GM12878 (cell line): ENCODE measurements around the gene CLPTM1. TPM values are rescaled to one million over a fixed set of nuclear protein-coding genes. Genes with fewer than 3 reads are reported as not detected.

Experiments
- ASH2L ChIP-seq: fragments of 300-600, 200-600 bp; sonication (generic); IDR thresholded peaks from 2 replicates; pipeline ENCODE4 v1.6.1; 2017; ENCODE audit warnings: low read depth, mild to moderate bottlenecking, borderline replicate concordance
- BCL11A ChIP-seq: IDR thresholded peaks from 2 replicates; pipeline ENCODE4 v1.6.1; 2011; ENCODE audit warnings: low read depth, low read length
- BMI1 ChIP-seq: fragments of 450-650 bp; IDR thresholded peaks from 2 replicates; pipeline ENCODE4 v1.6.1; 2016; ENCODE audit warnings: mild to moderate bottlenecking, moderate library complexity, borderline replicate concordance
- CEBPB ChIP-seq, 2 experiments: fragments of 150-350 bp in 1 of 2; IDR thresholded peaks; 2 replicates each; pipeline ENCODE4 v1.6.1; 2012 to 2014; ENCODE audit warnings: low read depth in 2 of 2, low read length in 2 of 2, borderline replicate concordance in 1 of 2, inconsistent platforms in 1 of 2
- EP300 ChIP-seq, 2 experiments: fragments of 150-350 bp in 1 of 2; IDR thresholded peaks; 2 replicates each; pipeline ENCODE4 v1.6.1; 2011 to 2012; ENCODE audit warnings: low read depth in 2 of 2, low read length in 2 of 2, borderline replicate concordance in 1 of 2, improper control_type of control experiment in 1 of 2, inconsistent platforms in 1 of 2; ENCODE audit not compliant: control insufficient read depth in 1 of 2
- GATAD2B ChIP-seq: fragments of 450-650 bp; conservative IDR thresholded peaks from 2 replicates; pipeline ENCODE4 v1.6.1; 2017; ENCODE audit warnings: low read depth, mild to moderate bottlenecking, moderate library complexity
- MEF2A ChIP-seq: IDR thresholded peaks from 2 replicates; pipeline ENCODE4 v1.6.1; 2011; ENCODE audit warnings: low read depth, mild to moderate bottlenecking, low read length, moderate library complexity; ENCODE audit not compliant: insufficient read depth
- PML ChIP-seq: IDR thresholded peaks from 2 replicates; pipeline ENCODE4 v1.6.1; 2012; ENCODE audit warnings: low read length, inconsistent platforms
- POLR2AphosphoS5 ChIP-seq: IDR thresholded peaks from 2 replicates; pipeline ENCODE4 v1.6.1; 2011; ENCODE audit warnings: mild to moderate bottlenecking, low read length, inconsistent platforms
- RAD51 ChIP-seq: fragments of 450-650 bp; IDR thresholded peaks from 2 replicates; pipeline ENCODE4 v1.6.1; 2016; ENCODE audit warnings: moderate library complexity, mild to moderate bottlenecking, inconsistent platforms
- ZNF217 ChIP-seq: fragments of 450-650 bp; IDR thresholded peaks from 2 replicates; pipeline ENCODE4 v1.6.1; 2017; ENCODE audit warnings: antibody characterized with exemption, mild to moderate bottlenecking
- ZNF24 ChIP-seq: fragments of 450-650 bp; IDR thresholded peaks from 2 replicates; pipeline ENCODE4 v1.6.1; 2017; ENCODE audit warnings: antibody characterized with exemption, mild to moderate bottlenecking
- polyA plus RNA-seq, 11 experiments: library from polyadenylated mRNA; depleted of rRNA in 4 of 11; unstranded in 6 of 11; stranded (reverse) in 5 of 11; fragments of >200 nt; fragmentation: Nextera tagmentation in 4 of 11; fragmentation: Illumina TruSeq in 1 of 11; extraction: Ambion mirVana in 4 of 11; extraction: Trizol in 1 of 11; gene quantifications; 1 replicate in 1 of 11; 2 replicates in 10 of 11; pipeline versions ENCODE4 v1.2.1 to v1.2.3, GENCODE V29; 2011 to 2016; ENCODE audit warnings: inconsistent platforms in 2 of 11, missing spikeins in 2 of 11, low read depth in 1 of 11
- total RNA-seq, 4 experiments: library from RNA; depleted of rRNA in 3 of 4; stranded (reverse); fragments of >200 nt in 3 of 4; fragmentation: Illumina TruSeq in 1 of 4; extraction: Trizol in 1 of 4; gene quantifications; 2 replicates each; pipeline versions ENCODE4 v1.2.1 to v1.2.3, GENCODE V29; 2013 to 2021
- TF ChIP-seq, protein P1 (sequence below): fragments of 450-650 bp; IDR thresholded peaks from 2 replicates; pipeline ENCODE4 v1.6.1; 2017; ENCODE audit warnings: antibody characterized with exemption, mild to moderate bottlenecking, moderate library complexity
- TF ChIP-seq, protein P2 (sequence below): IDR thresholded peaks from 2 replicates; pipeline ENCODE4 v1.6.1; 2012; ENCODE audit warnings: mild to moderate bottlenecking, low read depth, low read length
- TF ChIP-seq, protein P3 (sequence below): IDR thresholded peaks from 2 replicates; pipeline ENCODE4 v1.6.1; 2012; ENCODE audit warnings: low read depth, low read length, improper control_type of control experiment
- TF ChIP-seq, protein P4 (sequence below): fragments of 450-650 bp; IDR thresholded peaks from 2 replicates; pipeline ENCODE4 v1.6.1; 2016; ENCODE audit warnings: mild to moderate bottlenecking, moderate library complexity, borderline replicate concordance

Gene CLPTM1
- total and polyA plus RNA-seq, 10 of the 15 experiments (the other 5 are each of a cell fraction or from before 2014, with no cell fraction given): 0.42 to 72.6 (median 35.2) TPM

DNA sequence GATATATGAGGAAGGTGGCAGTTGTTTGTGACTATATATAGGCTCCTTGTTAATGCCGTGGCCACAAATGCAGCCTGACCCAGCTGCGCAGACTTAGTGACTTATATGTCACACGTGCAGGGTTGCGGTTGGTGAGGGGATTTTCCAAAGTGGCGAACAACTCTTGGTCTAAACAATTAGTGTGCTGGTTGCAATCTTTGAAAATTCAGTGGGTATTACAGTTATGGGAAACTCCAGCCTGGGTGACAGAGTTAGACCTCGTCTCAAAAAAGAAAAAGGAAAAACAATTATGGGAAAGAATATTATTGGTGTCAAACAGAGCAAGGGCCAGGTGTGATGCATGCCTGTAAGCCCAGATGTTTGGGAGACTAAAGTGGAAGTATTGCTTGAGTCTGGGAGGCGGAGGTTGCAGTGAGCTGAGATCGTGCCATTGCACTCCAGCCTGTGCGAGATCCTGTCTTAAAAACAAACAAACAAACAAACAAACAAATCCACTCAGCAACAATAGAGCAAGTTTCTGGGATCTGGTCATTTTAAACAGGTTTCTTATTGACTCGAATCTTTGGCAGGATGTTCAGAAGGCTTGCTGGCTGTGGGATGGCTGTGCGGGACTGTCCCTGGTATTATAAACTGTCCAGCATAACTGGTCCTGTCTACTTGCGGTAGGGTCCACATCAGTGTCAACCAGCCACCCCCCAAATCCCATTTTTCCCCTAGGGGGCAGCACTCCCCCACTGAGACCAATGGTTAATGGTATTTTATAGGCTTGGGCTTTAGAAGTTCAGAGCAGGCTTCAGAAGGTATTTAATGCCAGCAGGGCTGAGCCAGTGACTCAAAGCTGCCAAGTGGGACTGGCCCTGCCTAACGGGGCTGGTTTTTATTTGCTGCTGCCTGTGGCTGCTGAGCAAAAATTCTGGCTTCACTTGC is 61.5 kb downstream of the CLPTM1 start (continued):
- TF ChIP-seq ZNF217 (peak; percentile 45; the same call in 1 of the 2 replicates), BMI1 (peak; percentile 49; the same call in 1 of the 2 replicates), CEBPB (IDR thresholded peaks at IDR 0.05; ENCODE audit: borderline replicate concordance in 1 of 2, low read depth in 2 of 2, low read length in 2 of 2) (0 out of 4 replicates have a peak, but pooled peaks of 1 of the 2 experiments have one; percentile 30), ZNF24 (no peak), BCL11A (peak; percentile 85), POLR2AphosphoS5 (peak; percentile 82), PML (0 out of 2 replicates have a peak, but pooled peaks have one; percentile 33), RAD51 (peak; percentile 87), GATAD2B (peak; percentile 67; the same call in 1 of the 2 replicates), MEF2A (peak; percentile 92), ASH2L (peak; percentile 58; the same call in 1 of the 2 replicates), EP300 (IDR thresholded peaks at IDR 0.05; ENCODE audit: borderline replicate concordance in 1 of 2, control insufficient read depth in 1 of 2, low read depth in 2 of 2, low read length in 2 of 2) (peak; percentile 75 to 91; a peak in 3 of 4 replicates)
- TF ChIP-seq, protein P1, sequence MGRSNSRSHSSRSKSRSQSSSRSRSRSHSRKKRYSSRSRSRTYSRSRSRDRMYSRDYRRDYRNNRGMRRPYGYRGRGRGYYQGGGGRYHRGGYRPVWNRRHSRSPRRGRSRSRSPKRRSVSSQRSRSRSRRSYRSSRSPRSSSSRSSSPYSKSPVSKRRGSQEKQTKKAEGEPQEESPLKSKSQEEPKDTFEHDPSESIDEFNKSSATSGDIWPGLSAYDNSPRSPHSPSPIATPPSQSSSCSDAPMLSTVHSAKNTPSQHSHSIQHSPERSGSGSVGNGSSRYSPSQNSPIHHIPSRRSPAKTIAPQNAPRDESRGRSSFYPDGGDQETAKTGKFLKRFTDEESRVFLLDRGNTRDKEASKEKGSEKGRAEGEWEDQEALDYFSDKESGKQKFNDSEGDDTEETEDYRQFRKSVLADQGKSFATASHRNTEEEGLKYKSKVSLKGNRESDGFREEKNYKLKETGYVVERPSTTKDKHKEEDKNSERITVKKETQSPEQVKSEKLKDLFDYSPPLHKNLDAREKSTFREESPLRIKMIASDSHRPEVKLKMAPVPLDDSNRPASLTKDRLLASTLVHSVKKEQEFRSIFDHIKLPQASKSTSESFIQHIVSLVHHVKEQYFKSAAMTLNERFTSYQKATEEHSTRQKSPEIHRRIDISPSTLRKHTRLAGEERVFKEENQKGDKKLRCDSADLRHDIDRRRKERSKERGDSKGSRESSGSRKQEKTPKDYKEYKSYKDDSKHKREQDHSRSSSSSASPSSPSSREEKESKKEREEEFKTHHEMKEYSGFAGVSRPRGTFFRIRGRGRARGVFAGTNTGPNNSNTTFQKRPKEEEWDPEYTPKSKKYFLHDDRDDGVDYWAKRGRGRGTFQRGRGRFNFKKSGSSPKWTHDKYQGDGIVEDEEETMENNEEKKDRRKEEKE: no peak
- TF ChIP-seq, protein P2, sequence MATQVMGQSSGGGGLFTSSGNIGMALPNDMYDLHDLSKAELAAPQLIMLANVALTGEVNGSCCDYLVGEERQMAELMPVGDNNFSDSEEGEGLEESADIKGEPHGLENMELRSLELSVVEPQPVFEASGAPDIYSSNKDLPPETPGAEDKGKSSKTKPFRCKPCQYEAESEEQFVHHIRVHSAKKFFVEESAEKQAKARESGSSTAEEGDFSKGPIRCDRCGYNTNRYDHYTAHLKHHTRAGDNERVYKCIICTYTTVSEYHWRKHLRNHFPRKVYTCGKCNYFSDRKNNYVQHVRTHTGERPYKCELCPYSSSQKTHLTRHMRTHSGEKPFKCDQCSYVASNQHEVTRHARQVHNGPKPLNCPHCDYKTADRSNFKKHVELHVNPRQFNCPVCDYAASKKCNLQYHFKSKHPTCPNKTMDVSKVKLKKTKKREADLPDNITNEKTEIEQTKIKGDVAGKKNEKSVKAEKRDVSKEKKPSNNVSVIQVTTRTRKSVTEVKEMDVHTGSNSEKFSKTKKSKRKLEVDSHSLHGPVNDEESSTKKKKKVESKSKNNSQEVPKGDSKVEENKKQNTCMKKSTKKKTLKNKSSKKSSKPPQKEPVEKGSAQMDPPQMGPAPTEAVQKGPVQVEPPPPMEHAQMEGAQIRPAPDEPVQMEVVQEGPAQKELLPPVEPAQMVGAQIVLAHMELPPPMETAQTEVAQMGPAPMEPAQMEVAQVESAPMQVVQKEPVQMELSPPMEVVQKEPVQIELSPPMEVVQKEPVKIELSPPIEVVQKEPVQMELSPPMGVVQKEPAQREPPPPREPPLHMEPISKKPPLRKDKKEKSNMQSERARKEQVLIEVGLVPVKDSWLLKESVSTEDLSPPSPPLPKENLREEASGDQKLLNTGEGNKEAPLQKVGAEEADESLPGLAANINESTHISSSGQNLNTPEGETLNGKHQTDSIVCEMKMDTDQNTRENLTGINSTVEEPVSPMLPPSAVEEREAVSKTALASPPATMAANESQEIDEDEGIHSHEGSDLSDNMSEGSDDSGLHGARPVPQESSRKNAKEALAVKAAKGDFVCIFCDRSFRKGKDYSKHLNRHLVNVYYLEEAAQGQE: no peak
- TF ChIP-seq, protein P3, sequence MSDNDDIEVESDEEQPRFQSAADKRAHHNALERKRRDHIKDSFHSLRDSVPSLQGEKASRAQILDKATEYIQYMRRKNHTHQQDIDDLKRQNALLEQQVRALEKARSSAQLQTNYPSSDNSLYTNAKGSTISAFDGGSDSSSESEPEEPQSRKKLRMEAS: peak; percentile 71; the same call in 1 of the 2 replicates
- TF ChIP-seq, protein P4, sequence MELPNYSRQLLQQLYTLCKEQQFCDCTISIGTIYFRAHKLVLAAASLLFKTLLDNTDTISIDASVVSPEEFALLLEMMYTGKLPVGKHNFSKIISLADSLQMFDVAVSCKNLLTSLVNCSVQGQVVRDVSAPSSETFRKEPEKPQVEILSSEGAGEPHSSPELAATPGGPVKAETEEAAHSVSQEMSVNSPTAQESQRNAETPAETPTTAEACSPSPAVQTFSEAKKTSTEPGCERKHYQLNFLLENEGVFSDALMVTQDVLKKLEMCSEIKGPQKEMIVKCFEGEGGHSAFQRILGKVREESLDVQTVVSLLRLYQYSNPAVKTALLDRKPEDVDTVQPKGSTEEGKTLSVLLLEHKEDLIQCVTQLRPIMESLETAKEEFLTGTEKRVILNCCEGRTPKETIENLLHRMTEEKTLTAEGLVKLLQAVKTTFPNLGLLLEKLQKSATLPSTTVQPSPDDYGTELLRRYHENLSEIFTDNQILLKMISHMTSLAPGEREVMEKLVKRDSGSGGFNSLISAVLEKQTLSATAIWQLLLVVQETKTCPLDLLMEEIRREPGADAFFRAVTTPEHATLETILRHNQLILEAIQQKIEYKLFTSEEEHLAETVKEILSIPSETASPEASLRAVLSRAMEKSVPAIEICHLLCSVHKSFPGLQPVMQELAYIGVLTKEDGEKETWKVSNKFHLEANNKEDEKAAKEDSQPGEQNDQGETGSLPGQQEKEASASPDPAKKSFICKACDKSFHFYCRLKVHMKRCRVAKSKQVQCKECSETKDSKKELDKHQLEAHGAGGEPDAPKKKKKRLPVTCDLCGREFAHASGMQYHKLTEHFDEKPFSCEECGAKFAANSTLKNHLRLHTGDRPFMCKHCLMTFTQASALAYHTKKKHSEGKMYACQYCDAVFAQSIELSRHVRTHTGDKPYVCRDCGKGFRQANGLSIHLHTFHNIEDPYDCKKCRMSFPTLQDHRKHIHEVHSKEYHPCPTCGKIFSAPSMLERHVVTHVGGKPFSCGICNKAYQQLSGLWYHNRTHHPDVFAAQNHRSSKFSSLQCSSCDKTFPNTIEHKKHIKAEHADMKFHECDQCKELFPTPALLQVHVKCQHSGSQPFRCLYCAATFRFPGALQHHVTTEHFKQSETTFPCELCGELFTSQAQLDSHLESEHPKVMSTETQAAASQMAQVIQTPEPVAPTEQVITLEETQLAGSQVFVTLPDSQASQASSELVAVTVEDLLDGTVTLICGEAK: 0 out of 2 replicates have a peak, but pooled peaks have one; percentile 37
